GM23248 (cell line): Measurements from ENCODE around the gene NAPA. TPM values are rescaled to one million over a fixed set of nuclear protein-coding genes. Genes with fewer than 3 reads are reported as not detected.

ENCODE experiments used
- DNase-seq: peaks from one replicate; pipeline ENCODE4 v3.0.0-alpha.2; 2015
- H2AFZ ChIP-seq: fragments of 200-600 bp; sonication (generic); 2 replicates; pipeline ENCODE4 v1.6.1; 2016; ENCODE audit warnings: antibody characterized with exemption
- H3F3A ChIP-seq: fragments of 200-600 bp; sonication (generic); 2 replicates; pipeline ENCODE4 v1.6.1; 2016; ENCODE audit warnings: mild to moderate bottlenecking, antibody characterized with exemption, mixed run types; ENCODE audit not compliant: insufficient read depth
- H3K27ac ChIP-seq: fragments of 200-600 bp; sonication (generic); 2 replicates; pipeline ENCODE4 v1.5.1; 2016; ENCODE audit warnings: mild to moderate bottlenecking
- H3K27me3 ChIP-seq: fragments of 200-600 bp; sonication (generic); replicated peaks from 2 replicates; pipeline ENCODE4 v1.6.1; 2016; ENCODE audit warnings: mild to moderate bottlenecking; ENCODE audit not compliant: insufficient read depth
- H3K36me3 ChIP-seq: fragments of 200-600 bp; sonication (generic); 2 replicates; pipeline ENCODE4 v1.6.1; 2016; ENCODE audit warnings: low read depth, mild to moderate bottlenecking
- H3K4me1 ChIP-seq: fragments of 200-600 bp; sonication (generic); 2 replicates; pipeline ENCODE4 v1.6.1; 2016; ENCODE audit warnings: mild to moderate bottlenecking; ENCODE audit not compliant: insufficient read depth
- H3K4me2 ChIP-seq: fragments of 200-600 bp; sonication (generic); one replicate; pipeline ENCODE4 v1.6.1; 2016; ENCODE audit warnings: mild to moderate bottlenecking; ENCODE audit not compliant: unreplicated experiment
- H3K4me3 ChIP-seq: fragments of 200-600 bp; sonication (generic); 2 replicates; pipeline ENCODE4 v1.5.1; 2016; ENCODE audit warnings: mild to moderate bottlenecking
- H3K79me2 ChIP-seq: fragments of 200-600 bp; sonication (generic); 2 replicates; pipeline ENCODE4 v1.6.1; 2016; ENCODE audit warnings: mild to moderate bottlenecking; ENCODE audit not compliant: insufficient read depth
- H3K9ac ChIP-seq: fragments of 200-600 bp; sonication (generic); 2 replicates; pipeline ENCODE4 v1.6.1; 2016; ENCODE audit warnings: mild to moderate bottlenecking
- H3K9me2 ChIP-seq: fragments of 200-600 bp; sonication (generic); 2 replicates; pipeline ENCODE4 v1.6.1; 2016; ENCODE audit warnings: mixed run types, mild to moderate bottlenecking, moderate library complexity; ENCODE audit not compliant: insufficient read depth
- H3K9me3 ChIP-seq: fragments of 200-600 bp; sonication (generic); one replicate; pipeline ENCODE4 v1.6.1; 2017; ENCODE audit warnings: low read depth
- H4K20me1 ChIP-seq: fragments of 200-600 bp; sonication (generic); 2 replicates; pipeline ENCODE4 v1.6.0; 2016; ENCODE audit not compliant: insufficient read depth
- EZH2 ChIP-seq: fragments of 200-600 bp; sonication (generic); IDR thresholded peaks from 2 replicates; pipeline ENCODE4 v1.6.1; 2018; ENCODE audit warnings: antibody characterized with exemption, mild to moderate bottlenecking; ENCODE audit not compliant: insufficient read depth, poor library complexity, severe bottlenecking
- EZH2phosphoT487 ChIP-seq: fragments of 200-600 bp; sonication (generic); IDR thresholded peaks from 2 replicates; pipeline ENCODE4 v1.6.1; 2018; ENCODE audit warnings: antibody characterized with exemption, moderate library complexity, mild to moderate bottlenecking, low read depth; ENCODE audit not compliant: insufficient read depth
- WGBS, 2 experiments: methylation state at CpG; one replicate each; pipeline ENCODE4 v1.1.6; 2015 to 2017; ENCODE audit warnings: low lambda C conversion rate in 2 of 2, low coverage in 1 of 2; ENCODE audit errors: missing lambda C conversion rate in 2 of 2; 5-methylcytosine and 5-hydroxymethylcytosine counted together
- in situ Hi-C: fragments of 300-500 bp; cut with MboI; formaldehyde crosslinking; loops from 2 replicates; pipeline ENCODE4 v1.15.0; 2020
- polyA plus RNA-seq: library from polyadenylated mRNA; unstranded; fragments of >200 nt; fragmentation: Nextera tagmentation; extraction: Ambion mirVana; gene quantifications from 2 replicates; pipeline ENCODE4 v1.2.1, GENCODE V29; 2016
- total RNA-seq: library from RNA; depleted of rRNA; stranded (reverse); fragments of >200 nt; shearing (Covaris generic); gene quantifications from 2 replicates; pipeline ENCODE4 v1.2.3, GENCODE V29; 2014

The NAPA gene
- total and polyA plus RNA-seq, 2 experiments from 2014 or later = 94.1 to 183 TPM

DNA sequence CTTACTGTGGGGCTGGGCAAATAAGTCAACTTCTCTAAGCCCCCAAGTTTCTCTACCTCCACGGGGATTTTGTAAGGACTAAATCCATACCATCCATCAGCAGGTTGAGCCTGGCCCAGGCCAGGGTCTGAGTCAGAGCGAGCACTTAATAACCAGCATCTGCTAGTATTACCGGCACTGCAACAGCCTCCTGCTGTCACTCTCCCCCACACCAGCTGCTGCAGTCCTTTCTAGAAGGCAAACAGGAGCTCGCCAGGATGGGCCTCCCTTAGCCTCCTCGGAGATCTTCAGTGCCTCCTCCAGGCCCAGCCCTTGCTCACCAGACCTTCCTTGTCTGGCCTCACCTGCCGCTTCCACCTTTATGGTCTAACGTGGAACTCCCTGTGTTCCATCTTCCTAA, 3.2 kb downstream of the NAPA start:
- 0 out of 2 replicates have a peak, but pooled peaks cover 4% of the 10 kb centered on the region for H3K36me3 ChIP-seq
- H3K27ac ChIP-seq = peak overlapping the region; percentile 98
- in situ Hi-C loops = no loop called here
- H3K4me2 ChIP-seq = peak overlapping the region; percentile 93
- H3F3A ChIP-seq = peaks cover 11% of the 10 kb centered on the region; the same call in 1 of the 2 replicates
- H3K27me3 ChIP-seq = no peaks in the 10 kb centered on the region
- TF ChIP-seq EZH2 = no peak
- no peak for TF ChIP-seq EZH2phosphoT487
- H2AFZ ChIP-seq = no peak overlapping the region
- H3K9me3 ChIP-seq = no peaks in the 10 kb centered on the region
- DNase-seq = peak; percentile 64
- H3K4me1 ChIP-seq = peaks cover 31% of the 10 kb centered on the region
- H3K79me2 ChIP-seq = peaks cover 81% of the 10 kb centered on the region
- no peaks in the 10 kb centered on the region for H3K9me2 ChIP-seq
- peak overlapping the region; percentile 99 for H3K9ac ChIP-seq
- H3K4me3 ChIP-seq = peak overlapping the region; percentile 95
- no peaks in the 10 kb centered on the region for H4K20me1 ChIP-seq
- WGBS, 2 experiments = 71 to 74% methylated on average over 7 of the region's 7 CpGs

DNA sequence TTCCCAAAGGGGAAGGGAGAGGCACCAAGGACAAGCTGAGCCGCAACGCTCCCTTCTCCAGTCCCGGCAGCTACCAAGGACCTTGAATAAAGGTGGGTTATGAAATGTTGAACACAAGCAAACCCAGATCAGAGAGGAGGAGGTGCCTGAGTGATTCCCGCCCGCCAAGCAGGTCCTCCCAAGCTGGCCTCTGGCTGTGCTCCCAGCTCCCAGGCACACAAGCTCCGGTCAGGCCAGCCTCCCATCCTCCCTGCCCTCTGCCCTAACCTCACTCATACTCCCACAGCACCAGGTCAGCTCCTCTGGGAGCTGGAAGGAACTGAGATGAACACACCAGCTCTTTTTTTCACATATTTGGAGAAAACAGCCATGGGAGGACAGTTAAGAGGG, 3.7 kb downstream of the NAPA start:
- 72 to 74% methylated on average over 4 to 6 of the region's 6 CpGs for WGBS, 2 experiments
- no peaks in the 10 kb centered on the region for H3K9me3 ChIP-seq
- no peaks in the 10 kb centered on the region for H3K9me2 ChIP-seq
- H3K4me2 ChIP-seq = no peak overlapping the region
- 0 out of 2 replicates have a peak, but pooled peaks cover 4% of the 10 kb centered on the region for H3K36me3 ChIP-seq
- H3K79me2 ChIP-seq = peaks cover 87% of the 10 kb centered on the region
- H3K27ac ChIP-seq = peak overlapping the region; percentile 98
- H3K4me1 ChIP-seq = peaks cover 31% of the 10 kb centered on the region
- no peak for TF ChIP-seq EZH2phosphoT487
- no peak for TF ChIP-seq EZH2
- no peaks in the 10 kb centered on the region for H4K20me1 ChIP-seq
- no peak overlapping the region for H3K4me3 ChIP-seq
- no peaks in the 10 kb centered on the region for H3K27me3 ChIP-seq
- H2AFZ ChIP-seq = no peak overlapping the region
- in situ Hi-C loops = no loop called here
- DNase-seq = peak; percentile 10
- H3F3A ChIP-seq = peaks cover 11% of the 10 kb centered on the region; the same call in 1 of the 2 replicates
- H3K9ac ChIP-seq = 0 out of 2 replicates have a peak overlapping the region, but pooled peaks have one; percentile 99

DNA sequence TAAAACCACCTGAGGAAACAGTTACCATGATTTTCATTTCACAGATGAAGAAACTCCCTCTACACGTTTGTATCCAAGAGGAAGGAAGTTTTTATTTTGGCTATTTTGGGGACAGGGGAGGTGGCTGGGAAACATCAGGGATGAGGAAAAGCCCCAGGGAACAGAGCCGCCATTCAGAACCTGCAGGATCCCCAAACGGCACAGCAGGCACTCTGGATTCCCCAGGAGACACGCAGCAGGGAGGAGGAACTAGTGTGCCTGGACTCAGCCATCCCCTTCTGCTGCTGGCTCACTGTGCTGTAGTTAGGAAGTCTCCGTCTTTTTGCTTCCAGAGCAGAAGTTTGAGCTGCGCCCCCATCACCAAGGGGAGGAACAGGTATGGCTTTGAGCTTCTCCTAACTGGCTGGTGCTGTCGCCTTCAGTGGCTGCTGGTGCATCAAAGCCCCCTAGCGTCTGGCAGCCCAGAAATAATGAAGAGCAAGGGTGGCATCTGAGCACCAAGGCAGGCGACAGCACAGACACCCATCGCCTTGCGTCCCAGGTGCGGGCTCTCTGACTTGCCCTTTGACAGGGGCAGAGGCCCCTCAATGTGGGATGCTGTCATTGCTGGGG, 4.2 kb downstream of the NAPA start:
- Histone ChIP-seq H3K4me3 (no peak overlapping the region), H3K9ac (no peak overlapping the region), H3K36me3 (0 out of 2 replicates have a peak, but pooled peaks cover 4% of the 10 kb centered on the region), H3K27me3 (no peaks in the 10 kb centered on the region), H3K4me1 (peaks cover 31% of the 10 kb centered on the region), H4K20me1 (no peaks in the 10 kb centered on the region), H3F3A (peaks cover 11% of the 10 kb centered on the region; the same call in 1 of the 2 replicates), H3K9me3 (no peaks in the 10 kb centered on the region), H3K9me2 (no peaks in the 10 kb centered on the region), H3K4me2 (no peak overlapping the region), H3K27ac (no peak overlapping the region), H3K79me2 (peaks cover 92% of the 10 kb centered on the region), H2AFZ (no peak overlapping the region)
- no peak for TF ChIP-seq EZH2phosphoT487
- 77 to 79% methylated on average over 12 of the region's 12 CpGs for WGBS, 2 experiments
- in situ Hi-C loops = no loop called here
- DNase-seq = no peak

DNA sequence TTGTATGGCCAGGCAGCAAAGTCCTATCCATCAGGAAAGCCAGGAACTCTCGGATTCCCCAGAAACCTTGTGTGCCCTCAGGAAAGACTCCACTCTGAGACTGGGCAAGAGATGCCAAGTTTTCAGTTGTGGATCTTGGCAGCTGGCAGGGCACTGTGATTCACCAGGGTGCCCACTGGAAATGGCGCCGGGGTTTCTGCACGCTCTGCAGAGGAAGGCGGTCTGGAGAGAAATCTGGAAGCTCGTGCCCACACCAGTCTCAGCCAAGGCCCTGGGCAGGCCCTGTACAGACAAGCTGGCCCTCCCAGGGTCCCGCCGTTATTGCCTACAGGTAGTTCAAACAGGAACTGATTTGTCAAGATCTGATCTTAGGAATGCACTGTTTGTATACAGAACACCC, 4.9 kb downstream of the NAPA start:
- Histone ChIP-seq H3K4me2 (peak overlapping the region; percentile 12), H3K27me3 (no peaks in the 10 kb centered on the region), H3K4me3 (no peak overlapping the region), H3K27ac (no peak overlapping the region), H3K36me3 (0 out of 2 replicates have a peak, but pooled peaks cover 4% of the 10 kb centered on the region), H3K79me2 (peaks cover 98% of the 10 kb centered on the region), H3K4me1 (peaks cover 31% of the 10 kb centered on the region), H3F3A (peaks cover 11% of the 10 kb centered on the region; the same call in 1 of the 2 replicates), H2AFZ (no peak overlapping the region), H4K20me1 (no peaks in the 10 kb centered on the region), H3K9me3 (no peaks in the 10 kb centered on the region), H3K9ac (no peak overlapping the region), H3K9me2 (no peaks in the 10 kb centered on the region)
- TF ChIP-seq EZH2phosphoT487 (no peak), EZH2 (no peak)
- in situ Hi-C loops = no loop called here
- WGBS, 2 experiments = 57 to 60% methylated on average over 8 of the region's 8 CpGs
- DNase-seq = peak; percentile 67
